ENCODE data around the gene ADAMTS14.

ADAMTS14 gene

DNA sequence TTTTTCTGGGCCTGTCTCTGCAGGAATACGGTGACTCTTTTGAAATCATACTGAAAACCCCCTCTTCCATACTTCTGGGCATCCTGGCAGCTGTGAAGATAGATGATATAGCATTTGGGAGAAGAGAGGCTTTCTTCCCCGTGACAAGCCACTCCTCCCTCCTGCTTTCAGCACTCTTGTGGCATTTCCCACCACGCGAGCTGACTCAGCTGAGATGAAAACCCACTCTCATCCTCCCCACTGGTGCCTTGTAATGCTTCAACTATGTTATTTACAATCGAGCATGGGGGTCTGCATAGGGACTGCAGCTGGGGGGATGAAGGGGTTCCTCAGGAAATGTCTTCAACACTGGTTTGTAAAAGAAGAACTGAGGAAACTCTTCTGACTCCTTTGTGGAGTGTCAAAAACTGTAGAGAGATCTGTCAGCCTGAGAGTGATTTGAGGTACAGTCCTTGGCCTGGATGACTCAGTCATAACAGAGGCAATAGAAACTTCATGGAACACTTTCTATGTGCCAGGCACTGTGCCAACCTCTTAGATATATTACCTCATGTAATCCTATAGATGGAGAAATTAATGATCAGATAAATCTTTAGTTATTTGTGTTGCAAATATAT lies 114.6 kb downstream of the ADAMTS14 start:
- TF ChIP-seq, protein P1, sequence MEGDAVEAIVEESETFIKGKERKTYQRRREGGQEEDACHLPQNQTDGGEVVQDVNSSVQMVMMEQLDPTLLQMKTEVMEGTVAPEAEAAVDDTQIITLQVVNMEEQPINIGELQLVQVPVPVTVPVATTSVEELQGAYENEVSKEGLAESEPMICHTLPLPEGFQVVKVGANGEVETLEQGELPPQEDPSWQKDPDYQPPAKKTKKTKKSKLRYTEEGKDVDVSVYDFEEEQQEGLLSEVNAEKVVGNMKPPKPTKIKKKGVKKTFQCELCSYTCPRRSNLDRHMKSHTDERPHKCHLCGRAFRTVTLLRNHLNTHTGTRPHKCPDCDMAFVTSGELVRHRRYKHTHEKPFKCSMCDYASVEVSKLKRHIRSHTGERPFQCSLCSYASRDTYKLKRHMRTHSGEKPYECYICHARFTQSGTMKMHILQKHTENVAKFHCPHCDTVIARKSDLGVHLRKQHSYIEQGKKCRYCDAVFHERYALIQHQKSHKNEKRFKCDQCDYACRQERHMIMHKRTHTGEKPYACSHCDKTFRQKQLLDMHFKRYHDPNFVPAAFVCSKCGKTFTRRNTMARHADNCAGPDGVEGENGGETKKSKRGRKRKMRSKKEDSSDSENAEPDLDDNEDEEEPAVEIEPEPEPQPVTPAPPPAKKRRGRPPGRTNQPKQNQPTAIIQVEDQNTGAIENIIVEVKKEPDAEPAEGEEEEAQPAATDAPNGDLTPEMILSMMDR (IDR thresholded peaks at IDR 0.05; ENCODE audit: low read depth, low read length, missing control alignments) = no peak
- no peak for DNase-seq (ENCODE audit: low read depth)
- no peak overlapping the region for H3K4me3 ChIP-seq (ENCODE audit: low read depth, low read length)
- in situ Hi-C loops (cut with HindIII; ENCODE audit: low sequenced_read_pairs) = no loop called here

DNA sequence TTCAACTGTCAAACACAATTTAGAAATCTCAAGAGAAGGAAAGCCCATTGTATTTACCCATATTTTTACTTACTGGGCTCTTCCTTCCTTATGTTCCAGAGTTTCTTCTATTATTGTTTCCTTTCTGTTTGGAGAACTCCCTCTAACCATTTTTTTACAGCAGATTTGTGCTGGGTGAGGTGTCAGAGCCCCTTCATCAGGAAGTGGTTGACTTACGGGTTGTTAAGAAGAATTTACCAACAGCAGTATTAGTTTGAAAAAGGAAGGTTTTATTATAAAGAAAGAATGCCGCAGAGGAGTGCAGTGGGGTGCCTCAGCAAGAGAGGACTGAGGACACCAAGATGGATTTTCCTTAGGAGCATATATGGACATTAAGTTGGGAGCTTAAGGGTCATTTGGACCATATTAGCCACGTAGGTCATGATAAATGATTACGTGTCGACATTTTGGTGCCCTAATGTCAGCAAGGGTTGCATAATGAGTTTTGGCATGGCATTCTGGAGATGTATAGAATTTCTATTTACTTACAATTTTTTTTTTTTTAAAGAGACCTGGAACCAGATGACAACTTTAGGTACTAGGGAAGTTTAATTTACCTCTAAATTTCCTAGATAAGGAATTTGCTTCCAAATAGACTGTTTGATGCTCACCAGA lies 119.2 kb downstream of the ADAMTS14 start:
- no peak overlapping the region for H3K4me3 ChIP-seq (ENCODE audit: low read depth, low read length)
- TF ChIP-seq, protein P1 (IDR thresholded peaks at IDR 0.05; ENCODE audit: low read depth, low read length, missing control alignments) = no peak
- in situ Hi-C loops (cut with HindIII; ENCODE audit: low sequenced_read_pairs) = no loop called here
- no peak for DNase-seq (ENCODE audit: low read depth)

DNA sequence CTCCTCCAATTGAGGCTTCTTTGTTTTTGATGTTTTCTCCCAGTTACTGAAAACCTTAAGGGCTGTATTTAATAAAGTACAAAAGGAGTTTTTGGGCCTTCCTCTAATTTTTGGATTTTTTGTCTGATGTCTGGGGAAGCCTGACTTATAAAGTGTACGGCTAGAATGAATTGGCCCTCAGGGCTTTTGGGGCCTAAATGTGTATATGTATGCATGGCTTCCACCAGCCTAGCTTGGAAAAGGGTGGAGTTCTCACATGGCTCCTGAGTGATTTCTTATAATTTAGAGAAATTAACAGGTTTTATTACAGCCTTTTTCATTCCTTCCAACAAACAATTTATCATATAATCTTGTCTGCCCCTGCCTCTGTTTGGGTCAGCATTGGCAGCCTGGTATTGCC lies 123.3 kb downstream of the ADAMTS14 start:
- TF ChIP-seq, protein P1 (IDR thresholded peaks at IDR 0.05; ENCODE audit: low read depth, low read length, missing control alignments) = no peak
- no peak for DNase-seq (ENCODE audit: low read depth)
- no peak overlapping the region for H3K4me3 ChIP-seq (ENCODE audit: low read depth, low read length)
- in situ Hi-C loops (cut with HindIII; ENCODE audit: low sequenced_read_pairs) = no loop called here

- DNase-seq (ENCODE audit: low read depth) = no peak
- TF ChIP-seq, protein P1 (IDR thresholded peaks at IDR 0.05; ENCODE audit: low read depth, low read length, missing control alignments) = no peak
- H3K4me3 ChIP-seq (ENCODE audit: low read depth, low read length) = no peak overlapping the region
- in situ Hi-C loops (cut with HindIII; ENCODE audit: low sequenced_read_pairs) = no loop called here
Observed at GRCh38 chr10:70797840-70798239, 125.5 kb downstream of the ADAMTS14 start.

GRCh38 chr10:70799124-70799523 lies 126.8 kb downstream of the ADAMTS14 start:
- in situ Hi-C loops (cut with HindIII; ENCODE audit: low sequenced_read_pairs) = no loop called here
- TF ChIP-seq, protein P1 (IDR thresholded peaks at IDR 0.05; ENCODE audit: low read depth, low read length, missing control alignments) = no peak
- no peak overlapping the region for H3K4me3 ChIP-seq (ENCODE audit: low read depth, low read length)
- DNase-seq (ENCODE audit: low read depth) = no peak

DNA sequence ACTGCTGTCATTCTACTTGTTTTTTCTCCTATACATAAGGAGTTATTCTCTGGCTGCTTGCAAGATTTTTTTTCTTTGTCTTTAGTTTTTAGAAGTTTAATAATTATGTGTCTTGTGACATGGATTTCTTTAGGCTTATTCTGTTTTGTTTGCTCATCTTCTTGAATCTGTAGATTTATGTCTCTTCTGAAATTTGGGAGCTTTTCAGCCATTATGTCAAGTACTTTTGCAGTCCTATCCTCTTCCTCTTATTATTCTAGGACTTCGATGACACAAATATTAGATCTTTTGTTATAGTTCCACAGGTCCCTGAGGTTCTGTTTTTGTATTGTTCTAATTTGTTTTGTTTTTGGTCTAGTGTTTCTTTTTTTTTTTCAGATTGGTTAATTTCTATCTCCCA lies 129.5 kb downstream of the ADAMTS14 start:
- in situ Hi-C loops (cut with HindIII; ENCODE audit: low sequenced_read_pairs) = no loop called here
- TF ChIP-seq, protein P1 (IDR thresholded peaks at IDR 0.05; ENCODE audit: low read depth, low read length, missing control alignments) = no peak
- no peak for DNase-seq (ENCODE audit: low read depth)

More for the DNA sequence above, 129.5 kb downstream of the ADAMTS14 start:
- H3K4me3 ChIP-seq (ENCODE audit: low read depth, low read length) = no peak overlapping the region
